ENCODE results near the gene SYCP2. TPM values are rescaled to one million over a fixed set of nuclear protein-coding genes. Genes with fewer than 3 reads are reported as not detected.

Gene SYCP2
- polyA plus RNA-seq, 3 donors: 0.28 to 1.2 (median 0.30) TPM

GRCh38 chr20:59831024-59831915, 102.2 kb downstream of the SYCP2 start:
- H3K27me3 Mint-ChIP-seq (ENCODE audit: low read depth in 3 of 3): peaks cover 14 to 15% (median 14%) of the 10 kb centered on the region in 3 donors
- no peak overlapping the region for H3K4me2 ChIP-seq (replicated peaks; ENCODE audit: extremely low read depth, low read length, poor library complexity, severe bottlenecking)
- H2AFZ ChIP-seq (ENCODE audit: insufficient read depth, low read depth, low read length, poor library complexity, severe bottlenecking): no peak overlapping the region

GRCh38 chr20:59830665-59831023, 102.8 kb downstream of the SYCP2 start:
- Histone ChIP-seq H4K20me1 (ENCODE audit: insufficient read depth, low read length) (no peaks in the 10 kb centered on the region), H3K9ac (ENCODE audit: insufficient read depth, low read length, poor library complexity, severe bottlenecking) (no peak overlapping the region), H3K4me2 (replicated peaks; ENCODE audit: extremely low read depth, low read length, poor library complexity, severe bottlenecking) (no peak overlapping the region), H3K36me3 (replicated peaks in 1 of 2; ENCODE audit: control insufficient read depth in 1 of 2, insufficient read depth in 2 of 2, low read length in 2 of 2) (no peaks in the 10 kb centered on the region), H3K27ac (ENCODE audit: low read depth in 1 of 2, low read length in 2 of 2) (no peak overlapping the region), H3K9me3 (replicated peaks in 1 of 2; ENCODE audit: control insufficient read depth in 1 of 2, insufficient read depth in 1 of 2, low read length in 2 of 2) (no peaks in the 10 kb centered on the region), H3K27me3 (ENCODE audit: control insufficient read depth in 2 of 2, insufficient read depth in 2 of 2, low read length in 2 of 2) (no peaks in the 10 kb centered on the region), H3K4me1 (ENCODE audit: control insufficient read depth in 1 of 2, insufficient read depth in 2 of 2, low read length in 2 of 2) (no peaks in the 10 kb centered on the region), H3K79me2 (ENCODE audit: insufficient read depth, low read length) (no peaks in the 10 kb centered on the region), H3K4me3 (replicated peaks in 1 of 3; ENCODE audit: low read depth in 2 of 3, low read length in 3 of 3) (no peak overlapping the region), H2AFZ (ENCODE audit: insufficient read depth, low read depth, low read length, poor library complexity, severe bottlenecking) (no peak overlapping the region)
- H3K27me3 Mint-ChIP-seq (ENCODE audit: low read depth in 3 of 3): peaks cover 9 to 10% (median 9%) of the 10 kb centered on the region in 3 donors
- 65% methylated on average over 6 of the region's 6 CpGs for WGBS (ENCODE audit: insufficient coverage)
- no peak for DNase-seq
- no peak for TF ChIP-seq CTCF (IDR thresholded peaks at IDR 0.05)
- H3K27ac Mint-ChIP-seq: no peak overlapping the region
- H3K9me3 Mint-ChIP-seq: peaks cover 0 to 3% (median 0%) of the 10 kb centered on the region in 7 donors
- intact Hi-C loops (cut with micrococcal nuclease): no loop called here
- H3K4me3 Mint-ChIP-seq: no peak overlapping the region
- peaks cover 4% of the 10 kb centered on the region for H3K4me1 Mint-ChIP-seq
- H3K36me3 Mint-ChIP-seq: no peaks in the 10 kb centered on the region

More at GRCh38 chr20:59831024-59831915, 102.2 kb downstream of the SYCP2 start:
- Histone ChIP-seq H4K20me1 (ENCODE audit: insufficient read depth, low read length) (no peaks in the 10 kb centered on the region), H3K27me3 (ENCODE audit: control insufficient read depth in 2 of 2, insufficient read depth in 2 of 2, low read length in 2 of 2) (peaks cover 0 to 4% of the 10 kb centered on the region in 2 donors), H3K9ac (ENCODE audit: insufficient read depth, low read length, poor library complexity, severe bottlenecking) (no peak overlapping the region), H3K4me1 (ENCODE audit: control insufficient read depth in 1 of 2, insufficient read depth in 2 of 2, low read length in 2 of 2) (peaks cover 0 to 5% of the 10 kb centered on the region in 2 donors), H3K4me3 (replicated peaks in 1 of 3; ENCODE audit: low read depth in 2 of 3, low read length in 3 of 3) (no peak overlapping the region), H3K27ac (ENCODE audit: low read depth in 1 of 2, low read length in 2 of 2) (no peak overlapping the region), H3K79me2 (ENCODE audit: insufficient read depth, low read length) (no peaks in the 10 kb centered on the region), H3K9me3 (replicated peaks in 1 of 2; ENCODE audit: control insufficient read depth in 1 of 2, insufficient read depth in 1 of 2, low read length in 2 of 2) (no peaks in the 10 kb centered on the region), H3K36me3 (replicated peaks in 1 of 2; ENCODE audit: control insufficient read depth in 1 of 2, insufficient read depth in 2 of 2, low read length in 2 of 2) (no peaks in the 10 kb centered on the region)
- intact Hi-C loops (cut with micrococcal nuclease): no loop called here
- Mint-ChIP-seq H3K27ac (no peak overlapping the region), H3K9me3 (peaks cover 0 to 3% (median 0%) of the 10 kb centered on the region in 7 donors), H3K4me1 (peaks cover 10% of the 10 kb centered on the region), H3K4me3 (no peak overlapping the region), H3K36me3 (no peaks in the 10 kb centered on the region)
- no peak for DNase-seq
- no peak for TF ChIP-seq CTCF (IDR thresholded peaks at IDR 0.05)
- WGBS (ENCODE audit: insufficient coverage): 81% methylated on average over 14 of the region's 23 CpGs

Measured in CD14-positive monocyte (primary cell).